Suprapubic skin (tissue), 4 donors: Measurements from ENCODE around the gene SAMD11. TPM values are rescaled to one million over a fixed set of nuclear protein-coding genes. Genes with fewer than 3 reads are reported as not detected.

ENCODE experiments used
- DNase-seq, 2 donors: peaks; one replicate each; pipeline ENCODE4 v3.0.0-alpha.2; 2019; ENCODE audit warnings: low spot score in 2 of 2
- H3K27ac ChIP-seq: fragments of 200-600 bp; sonication (generic); one replicate; pipeline ENCODE4 v1.5.1; 2019
- H3K27me3 ChIP-seq: fragments of 200-600 bp; sonication (generic); one replicate; pipeline ENCODE4 v1.5.1; 2019
- H3K36me3 ChIP-seq: fragments of 200-600 bp; sonication (generic); one replicate; pipeline ENCODE4 v1.5.1; 2019
- H3K4me1 ChIP-seq: fragments of 200-600 bp; sonication (generic); one replicate; pipeline ENCODE4 v1.5.1; 2019
- H3K4me3 ChIP-seq: fragments of 200-600 bp; sonication (generic); one replicate; pipeline ENCODE4 v1.5.1; 2019; ENCODE audit warnings: mild to moderate bottlenecking
- H3K9me3 ChIP-seq: fragments of 200-600 bp; sonication (generic); one replicate; pipeline ENCODE4 v1.5.1; 2019
- CTCF ChIP-seq, 2 donors: fragments of 200-600 bp in 1 of 2; fragments of 450-650 bp in 1 of 2; sonication (generic) in 1 of 2; IDR thresholded peaks; one replicate each; pipeline ENCODE4 v1.5.1; 2016 to 2019; ENCODE audit warnings: antibody characterized with exemption in 2 of 2, mild to moderate bottlenecking in 1 of 2, moderate library complexity in 1 of 2
- EP300 ChIP-seq: sonication (generic); formaldehyde crosslinking; IDR thresholded peaks from one replicate; pipeline ENCODE4 v1.6.1; 2017; ENCODE audit warnings: antibody characterized with exemption
- POLR2A ChIP-seq, 2 donors: fragments of 450-650 bp; IDR thresholded peaks; one replicate each; pipeline ENCODE4 v1.6.1; 2017; ENCODE audit warnings: antibody characterized with exemption in 2 of 2, mild to moderate bottlenecking in 2 of 2, moderate library complexity in 2 of 2
- POLR2AphosphoS5 ChIP-seq, 3 donors: sonication (generic); formaldehyde crosslinking; IDR thresholded peaks; one replicate each; pipeline ENCODE4 v1.6.1; 2017; ENCODE audit warnings: antibody characterized with exemption in 3 of 3
- WGBS: methylation state at CpG from one replicate; pipeline ENCODE4 v1.1.5; 2018; 5-methylcytosine and 5-hydroxymethylcytosine counted together
- total RNA-seq, 4 donors: library from RNA; depleted of rRNA; stranded (reverse); fragments of >200 nt; gene quantifications; one replicate each; pipeline ENCODE4 v1.1.0, GENCODE V29; 2016

The SAMD11 gene
- total RNA-seq, 4 donors from 2014 or later = 0.85 to 2.0 (median 1.5) TPM; not detected in 1

GRCh38 chr1:951364-951763 lies 27.6 kb downstream of the SAMD11 start:
- WGBS = 83% methylated on average over 6 of the region's 6 CpGs

GRCh38 chr1:952201-952600 lies 28.5 kb downstream of the SAMD11 start:
- Histone ChIP-seq H3K27ac (no peak overlapping the region), H3K27me3 (no peaks in the 10 kb centered on the region), H3K4me1 (peaks cover 7% of the 10 kb centered on the region), H3K36me3 (peaks cover 99% of the 10 kb centered on the region), H3K9me3 (no peaks in the 10 kb centered on the region), H3K4me3 (no peak overlapping the region)
- no peak for DNase-seq
- TF ChIP-seq POLR2AphosphoS5 (IDR thresholded peaks at IDR 0.05) (no peak), POLR2A (IDR thresholded peaks at IDR 0.05) (no peak), EP300 (no peak), CTCF (IDR thresholded peaks at IDR 0.05) (no peak)
- WGBS = 91% methylated on average over 10 of the region's 15 CpGs

More at GRCh38 chr1:951364-951763, 27.6 kb downstream of the SAMD11 start:
- no peaks in the 10 kb centered on the region for H3K9me3 ChIP-seq
- peaks cover 99% of the 10 kb centered on the region for H3K36me3 ChIP-seq
- TF ChIP-seq POLR2A (IDR thresholded peaks at IDR 0.05) (no peak), POLR2AphosphoS5 (IDR thresholded peaks at IDR 0.05) (no peak), EP300 (no peak), CTCF (IDR thresholded peaks at IDR 0.05) (peak in 1 of 2 donors; percentile 10)
- H3K4me1 ChIP-seq = no peaks in the 10 kb centered on the region
- no peak overlapping the region for H3K4me3 ChIP-seq
- DNase-seq = no peak
- H3K27me3 ChIP-seq = no peaks in the 10 kb centered on the region
- no peak overlapping the region for H3K27ac ChIP-seq

GRCh38 chr1:952603-953002 lies 28.9 kb downstream of the SAMD11 start:
- no peak for DNase-seq
- TF ChIP-seq EP300 (no peak), CTCF (IDR thresholded peaks at IDR 0.05) (no peak), POLR2A (IDR thresholded peaks at IDR 0.05) (no peak), POLR2AphosphoS5 (IDR thresholded peaks at IDR 0.05) (no peak)
- peaks cover 11% of the 10 kb centered on the region for H3K4me1 ChIP-seq
- H3K4me3 ChIP-seq = no peak overlapping the region
- H3K36me3 ChIP-seq = peaks cover 95% of the 10 kb centered on the region
- no peaks in the 10 kb centered on the region for H3K27me3 ChIP-seq
- 97% methylated on average over 5 of the region's 7 CpGs for WGBS
- H3K9me3 ChIP-seq = no peaks in the 10 kb centered on the region
- no peak overlapping the region for H3K27ac ChIP-seq

- DNase-seq = no peak
These were observed 30.0 kb downstream of the SAMD11 start for GRCh38 chr1:953524-954320.

More at GRCh38 chr1:953524-954320, 30.0 kb downstream of the SAMD11 start:
- H3K4me3 ChIP-seq = no peak overlapping the region
- 94% methylated on average over 6 of the region's 32 CpGs for WGBS
- peaks cover 84% of the 10 kb centered on the region for H3K36me3 ChIP-seq
- H3K27me3 ChIP-seq = no peaks in the 10 kb centered on the region
- H3K9me3 ChIP-seq = no peaks in the 10 kb centered on the region
- TF ChIP-seq EP300 = no peak
- TF ChIP-seq POLR2AphosphoS5 (IDR thresholded peaks at IDR 0.05) = no peak
- no peak for TF ChIP-seq POLR2A (IDR thresholded peaks at IDR 0.05)
- TF ChIP-seq CTCF (IDR thresholded peaks at IDR 0.05) = no peak
- no peak overlapping the region for H3K27ac ChIP-seq
- peaks cover 21% of the 10 kb centered on the region for H3K4me1 ChIP-seq
